HG02870 (cell line): ENCODE data around the gene SHISA7.
"Not testable (repeated sequence)": the region's sequence is repeated elsewhere in the genome, so short reads cannot be mapped to it uniquely, and the experiment has no call there.

Experiments
- ATAC-seq: cut with Tn5 transposase; IDR thresholded peaks from one replicate; pipeline ENCODE4 v1.9.1; 2021; ENCODE audit warnings: mild to moderate bottlenecking, moderate library complexity; ENCODE audit not compliant: unreplicated experiment

Gene SHISA7

DNA sequence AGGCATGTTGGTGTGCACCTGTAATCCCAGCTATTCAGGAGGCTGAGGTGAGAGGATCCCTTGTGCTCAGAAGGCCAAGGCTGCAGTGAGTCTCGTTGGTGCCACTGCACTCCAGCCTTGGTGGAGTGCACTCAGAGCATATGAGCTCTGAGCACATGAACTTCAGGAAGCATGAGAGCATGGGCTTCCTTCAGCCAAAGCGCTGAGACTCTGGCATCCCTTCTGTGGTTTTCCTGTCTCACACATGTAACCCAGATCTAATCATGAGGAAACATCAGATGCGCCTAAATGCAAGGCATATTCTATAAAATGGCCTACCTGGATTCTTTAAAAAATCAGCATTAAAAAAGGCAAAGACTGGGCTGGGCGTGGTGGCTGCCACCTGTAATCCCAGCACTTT lies 21.8 kb downstream of the SHISA7 start:
- ATAC-seq: not testable (repeated sequence)

DNA sequence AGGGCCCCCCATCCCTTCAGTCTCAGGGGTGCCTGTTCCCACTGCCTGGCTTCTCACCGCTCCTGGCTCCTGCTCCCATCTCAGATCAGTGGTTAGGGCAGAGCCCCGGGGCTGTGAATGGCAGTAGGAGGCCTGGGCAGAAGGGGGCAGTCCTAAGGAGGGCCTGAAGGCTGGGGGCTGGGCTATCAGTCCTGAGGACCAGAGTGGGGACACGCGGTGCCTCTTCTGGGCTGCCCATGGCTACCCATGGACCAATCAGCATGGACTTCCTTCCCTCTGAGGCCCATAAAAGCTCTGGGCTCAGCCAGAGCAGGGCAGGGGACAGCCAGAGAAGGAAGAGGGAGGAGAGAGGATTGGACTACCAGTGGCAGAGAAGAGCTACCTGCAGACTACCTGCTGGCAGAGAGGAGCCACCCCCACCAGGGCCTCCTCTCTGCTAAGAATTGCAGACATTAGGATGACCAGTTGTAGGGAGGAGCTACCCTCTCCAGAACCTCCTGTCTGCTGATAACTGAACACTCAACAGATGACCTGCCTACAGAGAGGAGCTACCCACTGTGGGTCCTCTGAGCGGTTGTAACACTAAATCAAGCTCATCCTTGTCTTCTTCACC lies 23.4 kb downstream of the SHISA7 start:
- no peak for ATAC-seq

DNA sequence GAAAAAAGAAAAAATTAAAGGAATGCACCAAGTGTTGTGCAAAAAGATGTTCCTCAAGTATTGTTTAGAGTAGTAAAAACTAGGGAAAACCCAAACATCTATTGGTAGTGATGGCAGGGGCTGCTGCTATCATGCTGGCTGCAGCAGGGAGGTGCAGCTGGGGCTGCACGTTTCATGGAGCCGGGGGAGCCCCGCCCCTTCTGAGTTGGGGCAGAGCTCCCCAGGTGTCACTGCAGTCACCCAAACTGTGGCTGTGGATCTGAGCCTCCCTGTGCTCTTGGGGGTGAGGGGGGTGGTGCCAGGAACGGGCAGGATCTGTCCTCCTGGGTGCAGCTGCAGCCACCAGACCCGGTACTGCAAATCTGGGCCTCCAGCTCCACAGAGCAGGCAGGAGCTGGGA lies 24.0 kb downstream of the SHISA7 start:
- ATAC-seq: no peak

DNA sequence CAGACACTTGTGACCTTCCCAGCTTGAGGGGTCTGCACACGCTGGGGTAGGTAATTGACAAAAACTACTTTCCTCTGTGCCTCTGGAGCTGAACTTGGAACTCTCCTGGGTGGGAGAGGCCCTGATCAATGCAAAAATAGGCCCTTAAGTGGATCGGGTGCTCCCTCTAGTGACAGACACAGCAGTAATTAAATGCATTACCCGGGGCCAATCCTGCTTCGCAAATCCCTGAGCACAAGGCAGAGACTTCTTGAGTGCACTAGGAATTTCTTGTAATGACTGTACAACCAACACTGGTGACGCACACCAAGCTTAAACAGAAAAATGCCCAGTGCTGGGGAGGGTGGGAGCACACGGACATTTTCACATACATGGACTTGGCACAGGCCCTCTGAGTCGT lies 24.9 kb downstream of the SHISA7 start:
- no peak for ATAC-seq

DNA sequence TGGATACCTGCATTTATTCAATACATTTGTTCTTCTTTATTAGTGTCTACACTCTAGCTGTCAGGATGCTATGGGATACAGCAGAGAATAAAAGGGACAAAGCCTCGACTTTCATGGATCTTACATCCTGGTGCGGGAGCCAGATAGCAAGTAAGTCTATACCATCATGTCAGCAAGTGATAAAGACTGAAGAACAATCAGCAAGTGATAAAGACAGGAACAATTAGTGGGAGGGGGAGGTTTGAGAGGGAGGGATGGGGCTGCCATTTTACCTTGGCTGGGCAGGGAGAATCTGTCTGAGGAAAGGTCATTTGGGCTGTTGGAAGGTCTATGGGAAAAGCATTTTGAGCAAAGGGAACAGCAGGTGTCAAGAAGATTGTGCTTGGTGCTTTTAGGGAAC lies 32.9 kb downstream of the SHISA7 start:
- ATAC-seq: no peak

DNA sequence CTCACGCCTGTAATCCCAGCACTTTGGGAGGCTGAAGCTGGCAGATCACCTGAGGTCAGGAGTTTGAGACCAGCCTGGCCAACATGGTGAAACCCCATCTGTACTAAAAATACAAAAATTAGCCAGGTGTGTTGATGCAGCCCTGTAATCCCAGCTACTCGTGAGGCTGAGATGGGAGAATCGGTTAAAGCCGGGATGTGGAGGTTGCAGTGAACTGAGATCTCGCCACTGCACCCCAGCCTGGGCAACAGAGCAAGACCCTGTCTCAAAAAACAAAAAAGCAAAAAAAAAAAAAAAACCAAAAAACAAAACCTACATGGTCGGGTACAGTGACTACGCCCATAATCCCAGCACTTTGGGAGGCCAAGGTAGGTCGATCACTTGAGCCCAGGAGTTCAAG lies 33.9 kb downstream of the SHISA7 start:
- not testable (repeated sequence) for ATAC-seq

DNA sequence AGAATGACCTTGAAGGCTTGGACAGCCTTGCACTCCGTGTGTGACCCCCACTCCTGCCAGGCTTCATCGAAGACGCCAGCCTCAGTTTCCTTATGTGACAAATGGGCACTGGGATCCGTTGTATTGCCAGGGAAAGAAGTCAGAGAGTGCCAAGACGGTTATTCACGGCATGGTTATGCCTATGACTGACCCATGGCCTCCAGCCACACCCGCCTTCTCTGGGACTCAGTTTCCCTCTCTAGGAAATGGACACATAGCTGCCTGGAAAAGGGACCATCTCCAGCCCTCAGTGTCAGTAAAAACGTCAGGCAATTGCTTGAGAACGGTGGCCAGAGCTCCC lies 34.6 kb downstream of the SHISA7 start:
- no peak for ATAC-seq

DNA sequence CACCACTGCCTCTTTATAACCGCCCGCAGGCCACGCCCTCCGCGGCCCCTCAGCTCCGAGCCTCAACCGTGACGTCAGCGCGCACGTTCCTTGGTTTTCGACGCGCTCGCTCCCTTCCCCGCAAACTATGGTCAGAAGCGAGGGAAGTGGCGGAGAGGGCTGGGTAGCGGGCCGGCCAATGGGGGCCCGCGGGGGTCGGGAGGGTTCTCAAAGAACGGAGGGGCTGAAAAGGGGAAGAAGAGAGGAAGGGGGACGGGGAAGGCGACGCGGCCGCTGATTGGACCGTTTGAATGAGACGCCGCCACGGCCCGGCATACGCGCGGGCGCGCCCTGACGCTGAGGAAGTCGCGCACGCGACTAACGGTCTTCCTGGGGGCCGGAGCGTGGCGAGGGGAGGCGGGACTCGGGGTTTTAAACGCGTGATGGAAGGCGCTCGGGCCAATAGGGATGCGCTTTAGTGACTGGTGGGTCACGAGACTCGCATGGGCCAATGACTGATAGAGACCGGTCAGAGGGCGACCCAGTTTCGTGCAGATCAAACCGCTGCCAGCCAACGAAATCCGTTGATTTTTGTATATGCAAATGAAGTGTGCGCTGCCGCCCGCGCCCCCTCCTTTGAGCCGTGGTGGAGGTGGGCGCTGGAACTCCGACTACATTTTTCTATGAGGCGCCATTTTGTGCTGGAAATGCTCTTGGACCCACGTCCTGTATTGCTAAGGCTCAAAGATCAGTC lies 35.1 kb downstream of the SHISA7 start:
- peak; percentile 86 for ATAC-seq

DNA sequence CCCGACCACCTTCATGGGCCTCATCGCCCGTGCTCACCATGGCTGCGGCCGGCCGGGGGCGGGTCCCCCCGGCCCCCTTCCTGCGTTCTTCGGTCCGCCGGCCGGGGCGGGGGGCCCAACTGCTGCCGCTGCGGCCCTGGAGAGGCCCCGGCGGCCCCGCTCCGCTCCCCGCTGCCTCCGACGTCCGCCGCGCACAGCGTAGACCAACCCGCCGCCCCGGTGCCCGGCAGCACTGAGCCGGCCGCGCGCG lies 35.6 kb downstream of the SHISA7 start, which contains the start of gene UBE2S:
TSS of gene UBE2S (minus strand) at position 239 of the 250 bp plus-strand sequence. CDS start at position 40, 199 bp downstream.
- not testable (repeated sequence) for ATAC-seq

DNA sequence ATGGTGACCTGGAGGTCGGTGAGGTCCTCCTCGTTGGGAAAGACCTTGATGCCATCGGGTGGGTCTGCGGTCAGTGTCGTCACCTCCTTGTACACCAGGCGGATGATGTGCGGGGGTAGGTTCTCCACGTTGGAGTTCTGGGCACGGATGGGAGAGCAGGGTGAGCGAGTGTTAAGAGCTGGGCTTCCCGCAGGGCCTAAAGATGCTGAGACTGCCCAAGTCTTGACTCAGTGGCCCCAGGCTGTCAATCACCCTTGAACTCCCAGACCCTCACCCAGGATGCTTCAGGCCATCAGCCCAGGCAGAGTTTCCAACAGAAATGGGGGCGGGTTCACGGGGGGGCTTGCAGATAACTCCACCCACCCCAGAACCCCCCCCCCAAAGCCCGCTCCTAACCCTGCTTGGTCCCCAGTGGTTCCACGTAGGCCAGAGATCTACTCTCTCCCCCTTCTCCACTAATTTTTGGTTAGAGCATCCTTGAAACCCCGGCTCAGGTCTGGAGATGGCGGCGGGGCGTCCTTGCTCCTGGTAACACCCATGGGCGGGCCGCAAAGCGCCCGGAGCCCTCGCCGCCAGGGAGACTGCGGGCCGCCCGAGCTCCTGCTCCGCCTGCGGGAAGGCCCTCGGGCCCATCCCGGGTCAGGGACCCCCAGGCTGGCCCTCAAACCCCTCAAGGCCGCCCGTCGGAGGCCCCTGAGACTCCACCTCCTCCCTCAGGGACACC lies 36.1 kb downstream of the SHISA7 start:
- no peak for ATAC-seq

DNA sequence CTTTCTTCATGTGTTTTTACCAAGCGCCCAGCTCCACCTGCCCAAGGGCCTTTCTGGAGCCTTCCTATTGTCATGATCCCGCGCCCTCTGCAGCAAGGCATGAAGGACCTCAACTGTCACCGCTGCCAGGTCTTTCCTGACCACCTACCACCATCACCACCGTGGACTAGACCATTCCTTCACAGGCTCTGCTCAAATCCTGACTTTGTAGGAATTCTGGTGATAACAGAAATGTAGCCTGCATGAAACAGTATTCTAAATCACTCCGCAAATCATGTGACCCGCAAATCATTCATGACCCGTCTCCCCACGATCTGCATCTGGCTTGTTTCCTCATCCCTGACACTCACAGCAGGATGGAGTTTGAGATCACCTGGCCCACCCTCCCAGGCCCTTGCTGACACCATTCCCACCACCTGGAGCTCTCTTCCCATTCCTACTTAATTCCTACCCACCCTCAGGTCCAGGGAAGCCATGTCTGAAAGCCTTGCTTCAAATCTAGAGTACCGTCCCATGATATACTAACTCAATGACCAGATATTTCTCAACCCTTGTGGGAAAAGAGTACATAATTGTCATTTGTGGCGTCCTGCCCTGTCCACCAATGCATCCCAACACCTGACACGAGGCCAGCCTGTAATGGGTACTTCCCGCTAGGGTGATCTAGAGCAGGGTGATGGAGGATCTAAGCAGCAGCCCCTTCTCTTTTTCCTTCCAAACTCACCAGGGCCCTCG lies 36.8 kb downstream of the SHISA7 start:
- no peak for ATAC-seq

DNA sequence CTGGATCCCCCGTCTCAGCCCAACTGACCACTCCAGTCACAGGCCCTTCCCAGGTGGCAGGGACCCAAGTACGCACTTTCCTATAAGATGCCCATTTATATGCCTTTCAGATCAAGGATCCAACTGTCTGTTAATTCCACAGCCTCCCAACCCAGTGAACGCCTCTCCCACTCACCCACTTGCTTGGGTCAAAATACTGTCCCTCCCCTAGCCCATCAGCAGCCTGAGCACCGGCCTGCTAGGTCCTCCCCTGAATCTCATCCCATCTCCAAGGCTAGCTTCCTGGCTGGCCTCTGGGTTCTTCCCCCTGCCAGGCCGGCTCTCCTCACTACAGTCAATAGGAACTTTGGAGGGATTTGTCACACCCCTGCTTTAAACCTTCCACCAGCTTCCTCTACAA lies 37.5 kb downstream of the SHISA7 start:
- ATAC-seq: no peak

DNA sequence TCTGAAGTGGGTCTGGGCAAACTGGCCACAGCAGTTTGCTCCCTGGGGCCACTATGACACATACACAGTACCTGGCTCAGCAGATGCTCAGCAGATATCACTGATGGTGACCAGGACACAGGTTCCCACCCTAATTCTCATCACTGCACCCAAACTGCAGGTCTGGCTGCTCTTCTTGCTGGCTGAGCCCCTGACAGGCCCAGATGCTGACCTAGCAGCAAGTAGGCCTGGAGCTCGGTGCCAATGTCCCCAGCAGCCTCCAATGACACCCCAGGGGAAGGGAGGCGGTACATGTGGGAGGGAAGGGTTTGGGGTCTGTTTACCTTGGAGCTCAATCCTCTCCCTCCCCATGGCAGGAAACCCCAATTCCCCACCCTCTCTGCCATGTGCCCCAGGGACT lies 40.6 kb downstream of the SHISA7 start:
- ATAC-seq: no peak

DNA sequence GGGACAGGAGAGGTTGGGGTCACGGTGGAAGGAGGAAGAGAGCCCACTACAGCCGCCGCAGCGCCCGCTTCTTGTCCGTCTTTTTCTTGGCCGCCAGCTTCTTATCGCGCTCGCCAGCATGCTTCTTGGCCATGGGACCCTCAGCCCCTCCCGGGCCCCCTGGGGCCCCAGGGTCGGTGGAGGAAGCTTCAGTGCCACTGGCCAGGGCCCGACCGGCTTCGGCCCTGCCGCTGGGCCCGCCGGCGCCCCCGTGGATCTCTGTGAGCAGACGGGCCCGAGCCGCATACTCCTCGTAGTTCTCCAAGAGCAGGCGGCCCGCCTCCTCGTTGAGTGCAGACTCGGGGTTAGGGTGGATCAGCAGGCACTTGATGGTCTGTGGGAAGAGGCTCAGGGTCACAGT lies 41.7 kb downstream of the SHISA7 start:
- ATAC-seq: not testable (repeated sequence)

DNA sequence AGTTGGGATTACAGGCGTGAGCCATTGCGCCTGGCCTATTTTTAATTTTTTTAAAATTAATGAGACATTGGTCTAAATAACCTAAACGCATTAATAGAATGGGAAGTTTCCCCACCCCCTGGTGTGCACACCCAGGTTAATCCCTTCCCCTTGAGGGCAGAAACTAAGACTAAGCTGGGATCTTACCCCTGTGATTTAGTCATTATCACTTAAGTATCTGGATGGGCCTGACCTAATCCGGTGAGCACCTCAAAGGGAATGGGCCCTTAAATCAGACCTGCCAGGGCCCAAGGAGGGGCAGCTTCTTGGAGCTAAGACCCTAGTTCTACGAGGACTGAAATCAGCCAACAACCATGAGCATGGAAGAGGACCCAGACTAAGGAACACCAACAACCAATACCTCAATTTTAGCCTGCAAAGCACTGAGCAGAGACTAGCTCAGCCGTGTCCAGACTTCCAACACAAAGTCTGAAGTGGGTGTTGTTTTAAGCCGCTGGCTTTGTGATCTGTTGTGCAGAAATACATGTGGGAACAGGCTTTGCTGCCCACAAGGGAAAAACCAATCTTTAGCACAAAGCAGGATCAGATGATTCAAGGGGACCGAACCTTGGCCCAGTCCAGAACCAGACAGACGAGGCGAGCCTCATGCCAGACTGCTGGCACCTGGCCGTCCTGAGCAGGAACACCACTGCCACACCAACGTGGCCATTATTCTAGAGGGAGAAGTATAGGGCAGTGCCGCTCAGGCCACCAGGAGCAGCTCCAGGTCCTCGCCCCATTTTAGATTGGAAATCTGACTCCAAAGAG lies 42.6 kb downstream of the SHISA7 start:
- no peak for ATAC-seq

DNA sequence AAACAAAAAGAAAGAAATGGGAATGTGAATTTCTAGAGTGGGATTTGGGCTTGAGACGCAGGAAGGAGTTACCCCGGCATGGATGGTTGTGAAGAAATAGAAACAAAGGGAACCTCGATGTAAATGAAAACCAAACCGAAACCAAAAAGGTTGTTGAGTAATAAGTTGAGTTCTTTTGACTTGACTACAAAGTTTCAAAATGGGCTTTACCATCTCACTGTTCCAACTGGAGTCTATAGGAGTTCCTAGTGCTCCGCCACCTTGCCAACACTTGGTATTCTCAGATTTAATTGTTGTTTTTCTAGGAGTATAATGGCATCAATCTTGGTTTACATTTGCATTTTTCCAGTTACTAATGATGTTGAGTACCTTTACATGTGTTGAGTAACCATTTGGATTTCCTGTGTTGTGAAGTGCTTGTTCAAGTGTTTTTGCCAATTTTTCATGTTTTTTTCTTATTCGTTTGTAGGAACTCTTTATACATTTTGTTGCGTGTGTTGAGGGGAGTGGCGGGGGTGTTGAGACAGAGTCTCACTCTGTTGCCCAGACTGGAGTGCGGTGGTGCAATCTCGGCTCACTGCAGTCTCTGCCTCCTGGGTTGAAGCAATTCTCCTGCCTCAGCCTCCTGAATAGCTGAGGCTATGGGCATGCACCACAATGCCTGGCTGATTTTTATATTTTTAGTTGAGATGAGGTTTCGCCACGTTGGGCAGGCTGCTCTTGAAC lies 44.7 kb downstream of the SHISA7 start:
- ATAC-seq: no peak

DNA sequence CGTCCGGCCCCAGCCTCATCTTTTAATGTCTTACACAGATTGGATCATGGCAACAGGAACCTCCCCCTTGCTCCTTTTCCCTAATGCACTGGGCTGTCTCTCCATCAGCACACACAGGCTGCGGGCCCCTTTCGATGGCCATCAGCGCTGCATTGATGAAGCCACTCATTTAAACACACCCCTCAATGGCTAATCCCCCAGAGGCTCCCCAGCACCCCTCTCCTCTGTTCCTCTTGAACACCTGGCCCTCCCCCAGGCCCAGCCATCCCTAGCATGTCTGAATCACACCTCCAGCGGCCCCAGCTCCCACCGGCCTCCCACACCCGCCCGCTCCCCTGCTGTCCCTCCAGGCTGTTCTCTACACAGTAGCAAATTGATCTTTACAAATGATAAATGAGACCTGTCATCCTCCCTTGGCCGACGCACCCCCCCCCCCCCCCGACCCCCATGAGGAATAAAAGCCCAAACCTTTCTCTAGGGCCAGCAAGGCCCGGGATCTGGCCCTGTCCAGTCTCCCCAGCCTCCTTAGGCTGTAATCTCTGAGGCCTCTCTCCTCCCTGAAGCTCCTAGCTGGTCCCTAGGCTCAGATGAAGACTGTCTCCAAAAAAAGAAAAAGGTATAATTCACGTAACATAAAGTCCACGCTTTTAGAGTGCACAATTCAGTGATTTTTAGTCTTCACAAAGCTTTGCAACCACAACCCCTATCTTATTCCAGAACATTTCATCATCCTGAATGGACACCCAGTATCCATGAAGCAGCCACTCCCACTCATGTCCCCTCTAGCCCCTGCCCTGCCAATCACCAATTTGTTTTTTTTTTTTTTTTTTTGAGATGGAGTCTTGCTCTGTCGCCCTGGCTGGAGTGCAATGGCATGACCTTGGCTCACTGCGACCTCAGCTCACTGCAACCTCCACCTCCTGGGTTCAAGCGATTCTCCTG lies 50.0 kb downstream of the SHISA7 start:
- ATAC-seq: no peak

DNA sequence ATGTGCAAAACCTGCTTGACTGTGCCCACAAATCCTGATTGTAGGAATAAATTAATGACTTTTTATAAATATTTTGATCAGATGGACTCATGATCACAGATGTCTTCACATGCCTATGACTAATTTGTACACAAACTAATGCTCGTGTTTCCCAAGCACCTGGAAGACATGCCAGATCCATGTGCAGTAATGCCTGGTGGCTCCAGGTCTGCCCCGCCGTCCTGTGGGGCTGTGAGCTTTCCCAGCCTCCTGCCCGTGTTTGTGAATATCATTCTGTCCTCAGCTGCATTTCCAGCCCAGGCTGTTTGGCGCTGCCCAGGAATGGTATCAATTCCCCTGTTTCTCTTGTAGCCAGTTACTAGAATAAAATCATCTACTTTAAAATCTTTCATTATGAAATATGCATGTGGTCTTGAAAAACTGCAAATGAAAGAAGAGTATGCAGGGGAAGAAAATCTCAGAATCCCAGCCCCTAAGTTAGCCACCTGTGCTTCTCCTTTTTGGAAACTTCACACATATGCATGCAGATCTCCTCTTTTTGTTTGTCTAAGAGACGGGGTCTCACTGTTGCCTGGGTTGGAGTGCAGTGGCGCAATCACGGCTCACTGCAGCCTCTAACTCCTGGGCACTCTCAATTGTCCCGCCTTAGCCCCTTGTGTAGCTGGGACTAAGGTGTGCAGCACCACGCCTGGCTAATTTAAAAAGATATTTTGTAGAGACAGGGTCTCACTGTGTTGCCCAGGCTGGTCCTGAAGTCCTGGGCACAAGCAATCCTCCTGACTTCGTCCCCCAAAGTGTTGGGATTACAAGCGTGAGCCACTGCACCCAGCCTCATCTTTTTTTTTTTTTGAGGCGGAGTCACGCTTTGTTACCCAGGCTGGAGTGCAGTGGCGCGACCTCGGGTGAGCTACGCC lies 51.1 kb downstream of the SHISA7 start:
- ATAC-seq: no peak
